Body of pancreas (tissue), 4 donors: ENCODE measurements around the gene MAP3K20. TPM values are rescaled to one million over a fixed set of nuclear protein-coding genes. Genes with fewer than 3 reads are reported as not detected.
"Not testable (repeated sequence)": the region's sequence is repeated elsewhere in the genome, so short reads cannot be mapped to it uniquely, and the experiment has no call there.

Experiments
- ATAC-seq: fragments of 150-250 bp; one replicate; pipeline ENCODE4 v1.9.1; 2016
- DNase-seq, 4 donors: peaks; one replicate each; pipeline ENCODE4 v3.0.0-alpha.2; 2019
- H3K27ac ChIP-seq, 4 donors: fragments of 200-600 bp; sonication (generic); 1 replicate in 3 of 4; 2 replicates in 1 of 4; pipeline versions ENCODE4 v1.5.1 to v1.6.1; 2016 to 2019; ENCODE audit warnings: mild to moderate bottlenecking in 1 of 4, mixed read lengths in 1 of 4, moderate library complexity in 1 of 4
- H3K27me3 ChIP-seq, 2 donors: fragments of 200-600 bp; sonication (generic); one replicate each; pipeline ENCODE4 v1.6.0; 2016; ENCODE audit warnings: mild to moderate bottlenecking in 1 of 2
- H3K36me3 ChIP-seq, 2 donors: fragments of 200-600 bp; sonication (generic); replicated peaks in 1 of 2; 2 replicates each; pipeline ENCODE4 v1.5.1; 2016; ENCODE audit warnings: low read depth in 2 of 2; ENCODE audit not compliant: insufficient read depth in 1 of 2
- H3K4me1 ChIP-seq: fragments of 200-600 bp; sonication (generic); one replicate; pipeline ENCODE4 v1.6.0; 2016
- H3K4me3 ChIP-seq, 2 donors: fragments of 200-600 bp; sonication (generic); 1 replicate in 1 of 2; 2 replicates in 1 of 2; pipeline ENCODE4 v1.5.1; 2016 to 2019
- H3K9me3 ChIP-seq, 3 donors: fragments of 200-600 bp; sonication (generic); 1 replicate in 2 of 3; 2 replicates in 1 of 3; pipeline ENCODE4 v1.5.1; 2016
- POLR2A ChIP-seq, 3 donors: fragments of 450-650 bp; IDR thresholded peaks; one replicate each; pipeline ENCODE4 v1.6.1; 2016; ENCODE audit warnings: antibody characterized with exemption in 3 of 3, mild to moderate bottlenecking in 2 of 3
- WGBS, 2 donors: methylation state at CpG; one replicate each; pipeline ENCODE4 v1.1.5; 2017; 5-methylcytosine and 5-hydroxymethylcytosine counted together
- intact Hi-C: fragments of 100-400 bp; cut with DNase I; formaldehyde crosslinking; loops from one replicate; pipeline ENCODE4 v1.15.1; 2023
- total RNA-seq, 2 donors: library from RNA; depleted of rRNA; stranded (reverse); fragments of >200 nt; gene quantifications; one replicate each; pipeline ENCODE4 v1.1.0, GENCODE V29; 2016
- TF ChIP-seq, protein P1 (sequence below), 7 experiments: fragments of 450-650 bp in 4 of 7; fragments of 200-600 bp in 3 of 7; sonication (generic) in 3 of 7; IDR thresholded peaks; one replicate each; pipeline ENCODE4 v1.5.1; 2016 to 2019; ENCODE audit warnings: antibody characterized with exemption in 7 of 7

Gene MAP3K20
- total RNA-seq, 2 donors from 2014 or later, result 11.5 to 18.7 TPM

DNA sequence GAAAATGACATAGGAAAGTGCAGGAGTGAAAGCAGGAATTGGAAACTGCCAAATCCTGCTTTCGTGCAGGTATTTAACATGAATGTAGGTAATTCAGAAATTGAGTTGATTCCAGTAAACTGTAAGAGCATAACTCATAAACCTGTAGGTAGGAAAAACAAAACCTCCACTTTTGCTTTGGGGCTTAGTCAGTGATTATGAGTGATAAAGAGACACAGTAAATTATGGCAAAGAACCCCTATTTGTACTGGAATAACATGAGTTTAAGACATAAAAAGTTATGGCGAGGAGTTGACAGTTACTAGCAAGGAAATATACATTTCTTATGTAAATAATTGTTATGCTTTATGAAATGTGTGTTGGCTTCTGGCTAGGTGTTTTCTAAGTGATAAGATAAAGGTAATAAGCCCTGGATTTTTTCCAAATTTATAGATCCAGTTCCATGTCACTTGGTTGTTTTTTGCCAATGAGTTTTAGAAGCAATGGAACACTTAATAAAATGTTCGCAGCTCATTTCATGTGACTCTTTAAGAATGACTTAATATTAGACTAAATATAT, 17.3 kb downstream of the MAP3K20 start:
- H3K27ac ChIP-seq, result no peak overlapping the region
- no peak for DNase-seq

GRCh38 chr2:173093617-173094016, 18.0 kb downstream of the MAP3K20 start:
- H3K4me1 ChIP-seq, result peaks cover 23% of the 10 kb centered on the region
- H3K27ac ChIP-seq, H3K36me3 ChIP-seq, H3K27me3 ChIP-seq, ATAC-seq, intact Hi-C loops, H3K4me3 ChIP-seq, H3K9me3 ChIP-seq, DNase-seq: not testable (repeated sequence)
- 91 to 94% methylated on average over 2 of the region's 2 CpGs for WGBS, 2 donors

More for the DNA sequence above, 17.3 kb downstream of the MAP3K20 start:
- intact Hi-C loops, result no loop called here
- no peaks in the 10 kb centered on the region for H3K9me3 ChIP-seq
- peaks cover 27% of the 10 kb centered on the region for H3K4me1 ChIP-seq
- ATAC-seq, result no peak
- H3K4me3 ChIP-seq, result no peak overlapping the region
- TF ChIP-seq, protein P1, sequence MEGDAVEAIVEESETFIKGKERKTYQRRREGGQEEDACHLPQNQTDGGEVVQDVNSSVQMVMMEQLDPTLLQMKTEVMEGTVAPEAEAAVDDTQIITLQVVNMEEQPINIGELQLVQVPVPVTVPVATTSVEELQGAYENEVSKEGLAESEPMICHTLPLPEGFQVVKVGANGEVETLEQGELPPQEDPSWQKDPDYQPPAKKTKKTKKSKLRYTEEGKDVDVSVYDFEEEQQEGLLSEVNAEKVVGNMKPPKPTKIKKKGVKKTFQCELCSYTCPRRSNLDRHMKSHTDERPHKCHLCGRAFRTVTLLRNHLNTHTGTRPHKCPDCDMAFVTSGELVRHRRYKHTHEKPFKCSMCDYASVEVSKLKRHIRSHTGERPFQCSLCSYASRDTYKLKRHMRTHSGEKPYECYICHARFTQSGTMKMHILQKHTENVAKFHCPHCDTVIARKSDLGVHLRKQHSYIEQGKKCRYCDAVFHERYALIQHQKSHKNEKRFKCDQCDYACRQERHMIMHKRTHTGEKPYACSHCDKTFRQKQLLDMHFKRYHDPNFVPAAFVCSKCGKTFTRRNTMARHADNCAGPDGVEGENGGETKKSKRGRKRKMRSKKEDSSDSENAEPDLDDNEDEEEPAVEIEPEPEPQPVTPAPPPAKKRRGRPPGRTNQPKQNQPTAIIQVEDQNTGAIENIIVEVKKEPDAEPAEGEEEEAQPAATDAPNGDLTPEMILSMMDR (IDR thresholded peaks at IDR 0.05), result no peak
- TF ChIP-seq POLR2A (IDR thresholded peaks at IDR 0.05), result no peak
- WGBS, 2 donors, result 63 to 64% methylated on average over 3 of the region's 3 CpGs
- H3K36me3 ChIP-seq, result no peaks in the 10 kb centered on the region
- H3K27me3 ChIP-seq, result no peaks in the 10 kb centered on the region

DNA sequence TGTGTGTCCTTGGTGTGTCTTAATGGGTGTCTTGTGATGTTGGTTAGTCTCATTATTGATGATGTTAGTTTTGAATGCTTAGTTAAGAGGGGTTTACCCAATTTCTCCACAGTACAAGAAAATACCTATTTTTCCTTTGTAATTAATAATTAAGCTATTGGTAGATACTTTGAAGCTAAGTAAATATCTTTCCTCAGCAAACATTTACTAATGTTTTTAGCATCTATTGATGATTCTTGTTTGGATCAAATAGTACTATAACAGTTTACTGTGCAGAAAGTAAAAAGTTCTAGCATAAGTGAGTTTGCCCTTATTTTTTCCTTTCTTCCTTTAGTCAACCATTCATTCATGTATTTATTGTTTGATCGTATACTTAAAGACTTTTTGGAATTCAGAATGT, 19.1 kb downstream of the MAP3K20 start:
- intact Hi-C loops, result no loop called here
- Histone ChIP-seq H3K36me3 (no peaks in the 10 kb centered on the region), H3K27me3 (no peaks in the 10 kb centered on the region), H3K4me3 (no peak overlapping the region), H3K4me1 (peaks cover 23% of the 10 kb centered on the region), H3K27ac (no peak overlapping the region), H3K9me3 (no peaks in the 10 kb centered on the region)
- ATAC-seq (no peak), DNase-seq (no peak)
- TF ChIP-seq, protein P1 (IDR thresholded peaks at IDR 0.05), result no peak
- TF ChIP-seq POLR2A (IDR thresholded peaks at IDR 0.05), result no peak
- 91 to 98% methylated on average over 1 of the region's 1 CpG for WGBS, 2 donors

DNA sequence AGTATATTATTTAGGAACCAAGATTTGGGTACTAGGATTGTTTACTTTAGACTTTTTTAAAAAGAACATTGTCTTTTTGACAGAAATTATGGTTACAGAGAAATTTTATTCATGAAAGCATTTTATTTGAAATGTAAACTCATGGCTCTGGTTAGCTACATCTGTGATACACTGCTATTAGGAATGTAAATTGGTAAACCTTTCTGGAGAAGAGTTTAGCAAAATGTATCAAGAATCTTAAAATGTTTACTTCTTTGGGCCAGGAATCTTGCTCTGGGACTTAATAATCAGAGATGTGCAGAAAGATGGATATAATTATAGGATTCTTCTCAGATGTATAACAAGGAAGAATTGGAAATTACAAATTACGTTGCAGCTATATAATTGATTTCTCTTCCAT, 19.7 kb downstream of the MAP3K20 start:
- intact Hi-C loops, result no loop called here
- no peaks in the 10 kb centered on the region for H3K36me3 ChIP-seq
- WGBS, 2 donors, result 87 to 97% methylated on average over 1 of the region's 1 CpG
- H3K9me3 ChIP-seq, result no peaks in the 10 kb centered on the region
- DNase-seq, result no peak
- no peak overlapping the region for H3K27ac ChIP-seq
- H3K4me1 ChIP-seq, result peaks cover 19% of the 10 kb centered on the region
- no peaks in the 10 kb centered on the region for H3K27me3 ChIP-seq
- TF ChIP-seq, protein P1 (IDR thresholded peaks at IDR 0.05), result no peak
- TF ChIP-seq POLR2A (IDR thresholded peaks at IDR 0.05), result no peak
- no peak overlapping the region for H3K4me3 ChIP-seq
- ATAC-seq, result no peak

DNA sequence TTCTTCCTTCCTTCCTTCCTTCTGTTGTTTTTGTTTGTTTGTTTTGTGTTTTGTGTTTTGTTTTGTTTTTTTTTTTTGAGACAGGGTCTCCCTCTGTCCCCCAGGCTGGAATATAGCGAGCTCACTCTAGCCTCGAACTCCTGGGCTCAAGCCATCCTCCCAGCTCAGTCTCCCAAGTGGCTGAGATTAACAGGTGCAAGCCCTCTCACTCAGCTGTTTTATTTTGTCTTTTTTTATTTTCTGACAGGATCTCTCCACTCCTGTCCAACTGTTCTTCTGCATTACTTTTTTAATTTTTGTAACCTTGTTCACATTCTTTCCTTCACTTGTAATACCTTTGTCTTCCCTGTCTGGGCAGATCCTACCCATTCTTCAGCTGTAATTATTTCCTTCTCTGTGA, 23.6 kb downstream of the MAP3K20 start:
- H3K27ac ChIP-seq, result no peak overlapping the region
- intact Hi-C loops, result no loop called here
- 100% methylated on average over 2 of the region's 2 CpGs for WGBS, 2 donors
- H3K27me3 ChIP-seq, result no peaks in the 10 kb centered on the region
- no peak for DNase-seq
- TF ChIP-seq, protein P1 (IDR thresholded peaks at IDR 0.05), result no peak
- TF ChIP-seq POLR2A (IDR thresholded peaks at IDR 0.05), result no peak
- H3K4me1 ChIP-seq, result peaks cover 19% of the 10 kb centered on the region
- H3K9me3 ChIP-seq, result no peaks in the 10 kb centered on the region
- no peak for ATAC-seq
- H3K4me3 ChIP-seq, result no peak overlapping the region
- H3K36me3 ChIP-seq, result no peaks in the 10 kb centered on the region
